Measurements from ENCODE around the gene ABCA2. TPM values are rescaled to one million over a fixed set of nuclear protein-coding genes. Genes with fewer than 3 reads are reported as not detected.
A peak's percentile ranks its signal among the peaks of the same experiment; 100 is the strongest.

Gene ABCA2
- total and polyA plus RNA-seq, 2 donors from 2014 or later: 39.2 to 72.1 TPM

- peak within 1 kb of the TSS in 2 of 3 donors; percentile 43 to 48 for H3K4me3 ChIP-seq (ENCODE audit: low read length in 3 of 3)
- peaks cover 0 to 21% (median 0%) of the 10 kb centered on the region in 3 donors for H3K4me1 ChIP-seq (ENCODE audit: control insufficient read depth in 2 of 3, insufficient read depth in 2 of 3, low read depth in 1 of 3, low read length in 3 of 3)
- peak; percentile 89 for TF ChIP-seq CTCF (IDR thresholded peaks at IDR 0.05; ENCODE audit: borderline replicate concordance, extremely low read depth, insufficient read depth)
- no peaks in the 10 kb centered on the region for H3K36me3 ChIP-seq (ENCODE audit: control insufficient read depth in 2 of 3, insufficient read depth in 3 of 3, low read length in 3 of 3)
- H3K27ac ChIP-seq (ENCODE audit: low read depth in 2 of 2, low read length in 2 of 2): peak within 1 kb of the TSS in 1 of 2 donors; percentile 37
- intact Hi-C loops (cut with DNase I): no loop called here
- H3K27me3 ChIP-seq (ENCODE audit: control insufficient read depth, insufficient read depth, low read length): peaks cover 24% of the 10 kb centered on the region
- DNase-seq (peak; percentile 88 to 91 (median 90)), FAIRE-seq (no peak)
- no peaks in the 10 kb centered on the region for H3K9me3 ChIP-seq (ENCODE audit: control insufficient read depth in 2 of 3, insufficient read depth in 1 of 3, low read length in 3 of 3)
- H3K9ac ChIP-seq (ENCODE audit: low read length in 3 of 3): peak within 1 kb of the TSS in 1 of 3 donors; percentile 29
Measured at GRCh38 chr9:137046088-137046787, 18.2 kb upstream of the ABCA2 start, which contains the start of gene NPDC1. TSS of gene NPDC1 (minus strand) at chr9:137046177. CDS start at chr9:137045989, 188 bp downstream.

DNA sequence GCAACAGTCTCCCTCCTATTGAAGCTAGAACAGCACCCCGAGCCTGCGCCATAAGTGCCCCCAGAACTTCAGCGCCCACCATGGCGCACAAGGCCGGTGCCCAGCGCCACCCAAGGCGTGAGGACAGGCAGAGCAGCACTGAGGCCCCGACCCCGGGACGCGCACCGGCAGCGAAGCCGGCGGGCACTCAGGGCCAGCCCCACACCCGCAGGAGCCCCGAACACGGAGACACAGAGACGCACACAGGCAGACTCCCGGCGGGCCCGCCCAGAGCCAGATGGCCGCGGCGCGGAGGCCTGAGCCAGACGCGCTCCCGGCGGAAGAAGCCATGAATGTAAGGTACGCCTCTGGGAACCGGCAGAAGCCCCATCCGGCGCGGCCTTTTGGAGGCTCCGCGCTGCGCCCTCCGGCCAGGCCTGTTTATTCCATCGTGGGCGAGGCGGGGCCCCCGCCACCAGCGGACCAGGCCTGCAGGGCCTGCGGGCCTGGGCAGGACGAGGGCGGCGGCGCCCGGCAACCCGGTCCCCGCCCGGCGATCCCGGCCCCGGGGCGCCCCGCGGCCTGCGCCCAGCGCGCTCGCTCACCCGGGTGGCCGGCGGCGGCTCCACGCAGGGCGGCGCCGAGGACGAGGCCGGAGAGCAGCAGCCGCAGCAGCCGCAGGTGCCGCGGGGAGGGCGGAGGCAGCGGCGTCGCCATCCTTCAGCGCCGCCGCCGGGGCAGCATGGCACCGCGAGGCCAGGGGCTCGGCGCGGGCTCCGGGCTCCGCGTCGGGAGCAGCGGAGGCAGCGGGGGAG is 17.5 kb upstream of the ABCA2 start:
- peak overlapping the region in 1 of 3 donors; percentile 29 for H3K9ac ChIP-seq (ENCODE audit: low read length in 3 of 3)
- TF ChIP-seq CTCF (IDR thresholded peaks at IDR 0.05; ENCODE audit: borderline replicate concordance, extremely low read depth, insufficient read depth): no peak

GRCh38 chr9:137044502-137045177 is 16.6 kb upstream of the ABCA2 start:
- peaks cover 0 to 21% (median 0%) of the 10 kb centered on the region in 3 donors for H3K4me1 ChIP-seq (ENCODE audit: control insufficient read depth in 2 of 3, insufficient read depth in 2 of 3, low read depth in 1 of 3, low read length in 3 of 3)
- no peaks in the 10 kb centered on the region for H3K9me3 ChIP-seq (ENCODE audit: control insufficient read depth in 2 of 3, insufficient read depth in 1 of 3, low read length in 3 of 3)
- no peak for TF ChIP-seq CTCF (IDR thresholded peaks at IDR 0.05; ENCODE audit: borderline replicate concordance, extremely low read depth, insufficient read depth)
- peaks cover 22% of the 10 kb centered on the region for H3K27me3 ChIP-seq (ENCODE audit: control insufficient read depth, insufficient read depth, low read length)
- peak overlapping the region in 2 of 3 donors; percentile 43 to 48 for H3K4me3 ChIP-seq (ENCODE audit: low read length in 3 of 3)
- FAIRE-seq (no peak), DNase-seq (peak in 2 of 5 donors; percentile 52 to 89)
- peak overlapping the region in 1 of 3 donors; percentile 29 for H3K9ac ChIP-seq (ENCODE audit: low read length in 3 of 3)
- intact Hi-C loops (cut with DNase I): no loop called here
- peak overlapping the region in 1 of 2 donors; percentile 65 for H3K27ac ChIP-seq (ENCODE audit: low read depth in 2 of 2, low read length in 2 of 2)
- H3K36me3 ChIP-seq (ENCODE audit: control insufficient read depth in 2 of 3, insufficient read depth in 3 of 3, low read length in 3 of 3): no peaks in the 10 kb centered on the region

More for the DNA sequence above, 17.5 kb upstream of the ABCA2 start:
- Histone ChIP-seq H3K4me1 (ENCODE audit: control insufficient read depth in 2 of 3, insufficient read depth in 2 of 3, low read depth in 1 of 3, low read length in 3 of 3) (peaks cover 0 to 21% (median 0%) of the 10 kb centered on the region in 3 donors), H3K27ac (ENCODE audit: low read depth in 2 of 2, low read length in 2 of 2) (peak overlapping the region in 1 of 2 donors; percentile 5), H3K4me3 (ENCODE audit: low read length in 3 of 3) (peak overlapping the region in 2 of 3 donors; percentile 43 to 48), H3K36me3 (ENCODE audit: control insufficient read depth in 2 of 3, insufficient read depth in 3 of 3, low read length in 3 of 3) (no peaks in the 10 kb centered on the region), H3K27me3 (ENCODE audit: control insufficient read depth, insufficient read depth, low read length) (peaks cover 24% of the 10 kb centered on the region), H3K9me3 (ENCODE audit: control insufficient read depth in 2 of 3, insufficient read depth in 1 of 3, low read length in 3 of 3) (no peaks in the 10 kb centered on the region)
- DNase-seq: peak in 1 of 5 donors; percentile 38
- no peak for FAIRE-seq
- intact Hi-C loops (cut with DNase I): no loop called here

Measured in kidney (tissue), 14 donors.